Measurements from ENCODE around the gene TAOK2.
"Not testable (repeated sequence)": the region's sequence is repeated elsewhere in the genome, so short reads cannot be mapped to it uniquely, and the experiment has no call there.

The TAOK2 gene

DNA sequence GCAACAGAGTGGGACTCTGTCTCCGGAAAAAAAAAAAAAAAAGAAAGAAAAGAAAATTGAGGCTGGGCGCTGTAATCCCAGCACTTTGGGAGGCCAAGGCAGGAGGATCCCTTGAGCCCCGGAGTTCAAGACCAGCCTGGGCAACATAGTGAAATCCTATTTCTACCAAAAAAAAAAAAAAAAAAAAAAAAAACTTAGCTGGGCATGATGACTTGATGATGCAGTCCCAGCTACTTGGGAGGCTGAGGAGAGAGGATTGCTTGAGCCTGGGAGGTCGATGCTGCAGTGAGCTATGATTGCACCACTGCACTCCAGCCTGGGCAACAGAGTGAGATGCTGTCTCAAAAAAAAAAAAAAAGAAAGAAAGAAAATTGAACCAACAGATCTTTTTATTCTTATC, 44.3 kb downstream of the TAOK2 start:
- ChIA-PET CTCF (interaction anchor here (0.6 to 4.8 kb wide), 3 partner anchors 14 to 317 kb away, joined by 3 to 34 read pairs (median 5); partner anchors contain the start of gene TLCD3B), POLR2A (interaction anchor here (0.6 to 2.3 kb wide), 7 partner anchors 22 to 437 kb away, joined by 3 to 11 read pairs (median 7); partner anchors contain the start of genes HIRIP3, INO80E and KCTD13)
- not testable (repeated sequence) for H3K27ac ChIP-seq (ENCODE audit: extremely low read depth, low read depth, low read length); H3K36me3 ChIP-seq (ENCODE audit: control insufficient read depth in 2 of 2, insufficient read depth in 1 of 2, low read length in 2 of 2); H3K4me3 ChIP-seq (ENCODE audit: low read depth, low read length); H3K9me3 ChIP-seq (ENCODE audit: control insufficient read depth, insufficient read depth, low read depth, low read length); H3K4me1 ChIP-seq (ENCODE audit: control insufficient read depth, insufficient read depth, low read length)
- TF ChIP-seq GLIS1 (tag by site-specific recombination; IDR thresholded peaks at IDR 0.05) (peak; percentile 59), ZNF362 (tag by site-specific recombination; IDR thresholded peaks at IDR 0.05) (peak; percentile 79)

DNA sequence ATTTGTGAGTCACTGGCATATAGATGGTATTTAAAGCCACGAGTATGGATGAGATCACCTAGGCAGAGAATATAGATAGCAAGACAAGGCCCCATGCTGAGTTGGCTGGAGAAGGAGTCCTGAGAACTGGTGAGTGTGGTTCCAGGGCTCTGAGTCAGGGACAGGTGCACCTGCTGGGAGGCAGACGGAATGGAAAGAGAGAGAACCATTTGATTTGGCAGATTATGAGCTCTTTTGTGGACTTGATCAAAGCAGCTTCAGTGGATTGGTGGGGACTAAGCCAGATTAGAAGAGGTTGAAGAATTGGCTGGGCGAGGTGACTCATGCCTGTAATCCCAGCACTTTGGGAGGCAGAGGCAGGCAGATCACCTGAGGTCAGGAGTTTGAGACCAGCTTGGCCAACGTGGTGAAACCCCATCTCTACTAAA, 45.1 kb downstream of the TAOK2 start:
- POLR2A ChIA-PET: interaction anchor here (1.4 to 2.3 kb wide), 4 partner anchors 23 to 211 kb away, joined by 5 to 11 read pairs (median 8); partner anchors contain the start of genes HIRIP3, INO80E and KCTD13
- Histone ChIP-seq H3K36me3 (ENCODE audit: control insufficient read depth in 2 of 2, insufficient read depth in 1 of 2, low read length in 2 of 2) (no peaks in the 10 kb centered on the region), H3K4me3 (ENCODE audit: low read depth, low read length) (no peak overlapping the region), H3K9me3 (ENCODE audit: control insufficient read depth, insufficient read depth, low read depth, low read length) (no peaks in the 10 kb centered on the region), H3K4me1 (ENCODE audit: control insufficient read depth, insufficient read depth, low read length) (no peaks in the 10 kb centered on the region), H3K27ac (ENCODE audit: extremely low read depth, low read depth, low read length) (no peak overlapping the region)
- CTCF ChIA-PET: interaction anchor here (0.5 to 4.8 kb wide), 11 partner anchors 13 to 904 kb away, joined by 3 to 34 read pairs (median 3); partner anchors contain the start of genes INO80E and TLCD3B
- TF ChIP-seq ZNF184 (tag by site-specific recombination; IDR thresholded peaks at IDR 0.05) (0 out of 2 replicates have a peak, but pooled peaks have one; percentile 61), ZNF621 (tag by site-specific recombination; IDR thresholded peaks at IDR 0.05) (peak; percentile 90), ZNF23 (tag by site-specific recombination; IDR thresholded peaks at IDR 0.05; ENCODE audit: borderline replicate concordance) (no peak), ZNF24 (tag by site-specific recombination; IDR thresholded peaks at IDR 0.05) (peak; percentile 76; the same call in 1 of the 2 replicates), ZBTB8A (tag by site-specific recombination; IDR thresholded peaks at IDR 0.05) (no peak), ZNF221 (tag by site-specific recombination; IDR thresholded peaks at IDR 0.05; ENCODE audit: borderline replicate concordance) (no peak), ZNF391 (tag by site-specific recombination; IDR thresholded peaks at IDR 0.05; ENCODE audit: borderline replicate concordance, low read depth) (peak; percentile 31; the same call in 1 of the 2 replicates), ZNF623 (tag by site-specific recombination; IDR thresholded peaks at IDR 0.05) (peak; percentile 35; the same call in 1 of the 2 replicates), GLI2 (tag by site-specific recombination; IDR thresholded peaks at IDR 0.05; ENCODE audit: borderline replicate concordance, low read depth) (no peak), ZNF473 (tag by site-specific recombination; IDR thresholded peaks at IDR 0.05) (peak; percentile 74), ZIC2 (tag by site-specific recombination; IDR thresholded peaks at IDR 0.05) (peak; percentile 88), ZNF366 (tag by site-specific recombination; conservative IDR thresholded peaks at IDR 0.05) (peak; percentile 97), ZNF394 (tag by site-specific recombination; IDR thresholded peaks at IDR 0.05; ENCODE audit: borderline replicate concordance) (peak; percentile 73; the same call in 1 of the 2 replicates), ZNF112 (tag by site-specific recombination; IDR thresholded peaks at IDR 0.05) (0 out of 2 replicates have a peak, but pooled peaks have one; percentile 33), SP3 (tag by site-specific recombination; IDR thresholded peaks at IDR 0.05) (peak; percentile 49), GFI1B (tag by site-specific recombination; IDR thresholded peaks at IDR 0.05) (peak; percentile 69), YY2 (tag by site-specific recombination; IDR thresholded peaks at IDR 0.05) (no peak), ZBTB7A (tag by site-specific recombination; IDR thresholded peaks at IDR 0.05; ENCODE audit: low read depth) (peak; percentile 64; the same call in 1 of the 2 replicates), SP7 (tag by site-specific recombination; IDR thresholded peaks at IDR 0.05) (peak; percentile 95), BCL11A (tag by site-specific recombination; IDR thresholded peaks at IDR 0.05; ENCODE audit: low read depth) (peak; percentile 54; the same call in 1 of the 2 replicates), ZNF629 (tag by site-specific recombination; IDR thresholded peaks at IDR 0.05) (peak; percentile 90), KLF9 (tag by site-specific recombination; IDR thresholded peaks at IDR 0.05; ENCODE audit: low read depth) (no peak; the same call in 1 of the 2 replicates), GLIS2 (tag by site-specific recombination; IDR thresholded peaks at IDR 0.05) (0 out of 2 replicates have a peak, but pooled peaks have one; percentile 36), ZBTB17 (tag by site-specific recombination; IDR thresholded peaks at IDR 0.05) (peak; percentile 98)
- TF ChIP-seq, protein P1, sequence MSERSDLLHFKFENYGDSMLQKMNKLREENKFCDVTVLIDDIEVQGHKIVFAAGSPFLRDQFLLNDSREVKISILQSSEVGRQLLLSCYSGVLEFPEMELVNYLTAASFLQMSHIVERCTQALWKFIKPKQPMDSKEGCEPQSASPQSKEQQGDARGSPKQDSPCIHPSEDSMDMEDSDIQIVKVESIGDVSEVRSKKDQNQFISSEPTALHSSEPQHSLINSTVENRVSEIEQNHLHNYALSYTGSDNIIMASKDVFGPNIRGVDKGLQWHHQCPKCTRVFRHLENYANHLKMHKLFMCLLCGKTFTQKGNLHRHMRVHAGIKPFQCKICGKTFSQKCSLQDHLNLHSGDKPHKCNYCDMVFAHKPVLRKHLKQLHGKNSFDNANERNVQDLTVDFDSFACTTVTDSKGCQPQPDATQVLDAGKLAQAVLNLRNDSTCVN (tag by site-specific recombination; optimal IDR thresholded peaks at IDR 0.05): no peak
- TF ChIP-seq, protein P2, sequence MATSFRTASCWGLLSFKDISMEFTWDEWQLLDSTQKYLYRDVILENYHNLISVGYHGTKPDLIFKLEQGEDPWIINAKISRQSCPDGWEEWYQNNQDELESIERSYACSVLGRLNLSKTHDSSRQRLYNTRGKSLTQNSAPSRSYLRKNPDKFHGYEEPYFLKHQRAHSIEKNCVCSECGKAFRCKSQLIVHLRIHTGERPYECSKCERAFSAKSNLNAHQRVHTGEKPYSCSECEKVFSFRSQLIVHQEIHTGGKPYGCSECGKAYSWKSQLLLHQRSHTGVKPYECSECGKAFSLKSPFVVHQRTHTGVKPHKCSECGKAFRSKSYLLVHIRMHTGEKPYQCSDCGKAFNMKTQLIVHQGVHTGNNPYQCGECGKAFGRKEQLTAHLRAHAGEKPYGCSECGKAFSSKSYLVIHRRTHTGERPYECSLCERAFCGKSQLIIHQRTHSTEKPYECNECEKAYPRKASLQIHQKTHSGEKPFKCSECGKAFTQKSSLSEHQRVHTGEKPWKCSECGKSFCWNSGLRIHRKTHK (tag by site-specific recombination; IDR thresholded peaks at IDR 0.05): 0 out of 2 replicates have a peak, but pooled peaks have one; percentile 34
- TF ChIP-seq, protein P3, sequence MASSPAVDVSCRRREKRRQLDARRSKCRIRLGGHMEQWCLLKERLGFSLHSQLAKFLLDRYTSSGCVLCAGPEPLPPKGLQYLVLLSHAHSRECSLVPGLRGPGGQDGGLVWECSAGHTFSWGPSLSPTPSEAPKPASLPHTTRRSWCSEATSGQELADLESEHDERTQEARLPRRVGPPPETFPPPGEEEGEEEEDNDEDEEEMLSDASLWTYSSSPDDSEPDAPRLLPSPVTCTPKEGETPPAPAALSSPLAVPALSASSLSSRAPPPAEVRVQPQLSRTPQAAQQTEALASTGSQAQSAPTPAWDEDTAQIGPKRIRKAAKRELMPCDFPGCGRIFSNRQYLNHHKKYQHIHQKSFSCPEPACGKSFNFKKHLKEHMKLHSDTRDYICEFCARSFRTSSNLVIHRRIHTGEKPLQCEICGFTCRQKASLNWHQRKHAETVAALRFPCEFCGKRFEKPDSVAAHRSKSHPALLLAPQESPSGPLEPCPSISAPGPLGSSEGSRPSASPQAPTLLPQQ (tag by site-specific recombination; IDR thresholded peaks at IDR 0.05): peak; percentile 49; the same call in 1 of the 2 replicates

Measured in HEK293 (cell line).